Dendritic cell treated with granulocyte-macrophage colony-stimulating factor and Interleukin-4, amounts not matched to agents 40 ng/mL and 50 ng/mL, for 4 days (primary cell): Measurements from ENCODE around the gene ZNF578.
A peak's percentile ranks its signal among the peaks of the same experiment; 100 is the strongest.
"Not testable (repeated sequence)": the region's sequence is repeated elsewhere in the genome, so short reads cannot be mapped to it uniquely, and the experiment has no call there.

Experiments used
- H3K27ac Mint-ChIP-seq: one replicate; pipeline ENCODE4 v1.8.0; 2022; ENCODE audit warnings: mild to moderate bottlenecking, mixed read lengths
- H3K27me3 Mint-ChIP-seq: one replicate; pipeline ENCODE4 v1.8.0; 2022; ENCODE audit warnings: mild to moderate bottlenecking, mixed read lengths
- H3K36me3 Mint-ChIP-seq: one replicate; pipeline ENCODE4 v1.8.0; 2022; ENCODE audit warnings: low read depth, mixed read lengths
- H3K4me1 Mint-ChIP-seq: one replicate; pipeline ENCODE4 v1.8.0; 2022; ENCODE audit warnings: low read depth, mixed read lengths
- H3K4me3 Mint-ChIP-seq: one replicate; pipeline ENCODE4 v1.8.0; 2022; ENCODE audit warnings: mild to moderate bottlenecking, moderate library complexity, mixed read lengths
- H3K9me3 Mint-ChIP-seq: one replicate; pipeline ENCODE4 v1.8.0; 2022; ENCODE audit warnings: mixed read lengths
- intact Hi-C: fragments of 100-400 bp; cut with micrococcal nuclease; formaldehyde crosslinking; loops from one replicate; pipeline ENCODE4 v1.15.0; 2022

The ZNF578 gene

DNA sequence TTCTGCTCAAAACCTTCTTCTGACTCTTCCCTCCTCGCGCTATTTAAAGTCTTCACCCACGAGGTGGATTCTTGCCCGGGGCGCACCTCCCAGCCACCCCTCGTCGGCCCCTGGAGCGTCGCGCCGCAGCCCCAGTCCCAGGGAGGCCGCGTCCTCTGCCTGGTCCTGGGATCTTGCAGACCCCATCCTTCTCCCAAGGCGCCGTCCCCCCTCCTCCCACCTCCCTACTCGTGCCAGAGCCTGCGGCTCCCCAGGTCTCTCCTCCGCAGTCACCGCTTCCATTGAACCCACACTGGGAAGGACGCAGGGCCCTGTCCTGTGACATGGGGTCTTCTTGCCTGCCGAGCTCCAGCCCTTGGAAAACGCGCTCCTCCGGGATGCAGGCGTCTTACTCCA is 74.6 kb downstream of the ZNF578 start:
- Mint-ChIP-seq H3K4me1 (peaks cover 36% of the 10 kb centered on the region), H3K27me3 (no peaks in the 10 kb centered on the region), H3K9me3 (peaks cover 24% of the 10 kb centered on the region), H3K27ac (peak overlapping the region; percentile 99), H3K4me3 (peak overlapping the region; percentile 100), H3K36me3 (peaks cover 48% of the 10 kb centered on the region)
- intact Hi-C loops, result loop anchor here (1.0 to 5.0 kb wide), 5 partner anchors 7 to 259 kb away; partner anchors contain the start of genes ZNF701 and ZNF766

DNA sequence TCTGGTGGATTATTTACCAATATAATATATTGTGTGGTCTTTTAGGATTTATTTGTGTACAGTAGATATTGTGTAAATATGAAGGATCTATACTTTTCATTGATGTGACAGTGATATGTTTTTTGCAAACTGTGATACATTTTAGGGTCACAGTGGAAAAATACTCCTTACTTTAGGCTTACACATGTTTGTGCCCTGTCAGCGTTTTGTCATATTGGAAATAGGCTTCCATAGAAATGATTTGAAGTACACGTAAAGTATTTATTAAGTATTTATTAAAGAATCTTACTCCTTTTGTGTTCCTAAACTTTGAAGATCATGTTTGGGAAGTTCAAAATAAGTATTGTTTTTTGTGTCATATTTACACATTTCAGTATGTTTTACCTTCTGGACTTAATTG is 79.1 kb downstream of the ZNF578 start:
- peaks cover 20% of the 10 kb centered on the region for H3K9me3 Mint-ChIP-seq
- peaks cover 68% of the 10 kb centered on the region for H3K4me1 Mint-ChIP-seq
- peaks cover 84% of the 10 kb centered on the region for H3K36me3 Mint-ChIP-seq
- intact Hi-C loops, result no loop called here
- no peak overlapping the region for H3K4me3 Mint-ChIP-seq
- no peak overlapping the region for H3K27ac Mint-ChIP-seq
- H3K27me3 Mint-ChIP-seq, result no peaks in the 10 kb centered on the region

DNA sequence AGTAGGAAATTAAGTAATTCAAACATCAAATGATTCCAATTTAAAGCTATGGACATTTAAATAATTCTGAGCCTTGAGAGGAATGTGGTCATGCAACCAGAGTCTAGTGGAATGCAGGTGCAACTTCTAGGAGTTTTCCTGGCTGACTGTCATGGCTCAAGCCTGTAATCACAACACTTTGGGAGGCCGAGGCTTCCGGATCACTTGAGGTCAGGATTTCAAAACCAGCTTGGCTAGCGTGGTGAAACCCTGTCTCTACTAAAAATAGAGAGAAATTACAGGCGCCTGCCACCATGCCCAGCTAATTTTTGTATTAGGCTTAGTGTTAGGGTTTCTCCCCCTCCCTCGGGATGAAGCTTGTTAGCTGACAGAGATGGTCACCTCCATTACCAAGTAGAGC is 80.5 kb downstream of the ZNF578 start:
- intact Hi-C loops, result no loop called here
- H3K4me1 Mint-ChIP-seq, result peaks cover 66% of the 10 kb centered on the region
- H3K27me3 Mint-ChIP-seq, result no peaks in the 10 kb centered on the region
- no peak overlapping the region for H3K4me3 Mint-ChIP-seq
- peaks cover 80% of the 10 kb centered on the region for H3K36me3 Mint-ChIP-seq
- H3K27ac Mint-ChIP-seq, result peak overlapping the region; percentile 79
- peaks cover 23% of the 10 kb centered on the region for H3K9me3 Mint-ChIP-seq

- H3K27ac Mint-ChIP-seq, result peak overlapping the region; percentile 79
- not testable (repeated sequence) for H3K27me3 Mint-ChIP-seq
- intact Hi-C loops, result loop anchor here (1.0 kb wide), 1 partner anchor 8 kb away; the partner anchor contains the start of gene ZNF808
- peaks cover 85% of the 10 kb centered on the region for H3K36me3 Mint-ChIP-seq
- H3K9me3 Mint-ChIP-seq, result peaks cover 23% of the 10 kb centered on the region
- peaks cover 61% of the 10 kb centered on the region for H3K4me1 Mint-ChIP-seq
- H3K4me3 Mint-ChIP-seq, result peak overlapping the region; percentile 75
Observed at GRCh38 chr19:52535385-52535770, 82.0 kb downstream of the ZNF578 start.

DNA sequence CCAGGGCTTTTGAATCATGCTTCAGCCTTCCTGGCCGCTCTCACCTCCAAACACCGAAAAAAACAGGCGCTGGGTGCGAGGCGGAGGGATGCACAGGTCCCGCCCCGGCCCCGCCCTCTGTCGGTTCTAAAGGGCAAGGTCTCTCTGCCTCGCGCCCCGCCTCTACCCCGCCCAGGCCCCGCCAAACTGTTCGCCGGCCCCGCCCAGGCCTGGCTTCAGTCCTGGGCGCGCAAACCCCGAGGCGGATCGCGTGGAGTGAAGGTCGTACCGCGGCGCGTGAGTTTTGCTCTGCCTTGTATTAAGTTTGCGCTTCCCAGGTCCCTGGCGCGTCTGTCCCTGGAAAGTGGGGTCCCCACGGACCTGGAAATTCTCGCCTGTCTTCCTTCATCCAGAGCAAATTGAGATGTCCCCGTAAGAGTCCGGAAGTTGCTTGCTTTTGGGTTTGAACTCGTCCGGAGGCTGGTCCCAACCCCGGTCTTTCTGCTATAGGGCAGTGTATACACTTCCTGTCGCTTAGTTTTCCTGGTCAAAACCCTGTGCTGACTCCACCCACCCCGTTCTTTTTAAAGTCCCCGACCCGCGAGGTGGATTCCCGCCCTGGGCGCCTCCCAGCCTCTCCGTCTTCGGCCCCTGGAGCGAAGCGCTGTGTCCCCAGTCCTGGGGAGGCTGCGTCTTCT is 82.6 kb downstream of the ZNF578 start:
- Mint-ChIP-seq H3K4me1 (peaks cover 56% of the 10 kb centered on the region), H3K9me3 (peaks cover 29% of the 10 kb centered on the region), H3K36me3 (peaks cover 85% of the 10 kb centered on the region), H3K4me3 (peak overlapping the region; percentile 75), H3K27me3 (no peaks in the 10 kb centered on the region), H3K27ac (peak overlapping the region; percentile 79)
- intact Hi-C loops, result loop anchor here (1.0 kb wide), 1 partner anchor 9 kb away; the partner anchor contains the start of gene ZNF808

- H3K27me3 Mint-ChIP-seq, result no peaks in the 10 kb centered on the region
- H3K27ac Mint-ChIP-seq, result peak overlapping the region; percentile 79
- peaks cover 34% of the 10 kb centered on the region for H3K9me3 Mint-ChIP-seq
- peak overlapping the region; percentile 75 for H3K4me3 Mint-ChIP-seq
- peaks cover 86% of the 10 kb centered on the region for H3K36me3 Mint-ChIP-seq
- intact Hi-C loops, result no loop called here
- H3K4me1 Mint-ChIP-seq, result peaks cover 53% of the 10 kb centered on the region
Observed at GRCh38 chr19:52536448-52536800, 83.1 kb downstream of the ZNF578 start.

- H3K27ac Mint-ChIP-seq, result peak overlapping the region; percentile 48
- H3K4me3 Mint-ChIP-seq, intact Hi-C loops, H3K27me3 Mint-ChIP-seq: not testable (repeated sequence)
- peaks cover 87% of the 10 kb centered on the region for H3K36me3 Mint-ChIP-seq
- peaks cover 58% of the 10 kb centered on the region for H3K9me3 Mint-ChIP-seq
- H3K4me1 Mint-ChIP-seq, result peaks cover 67% of the 10 kb centered on the region
Observed at GRCh38 chr19:52538815-52539214, 85.5 kb downstream of the ZNF578 start.

- intact Hi-C loops, H3K27ac Mint-ChIP-seq, H3K27me3 Mint-ChIP-seq, H3K4me3 Mint-ChIP-seq: not testable (repeated sequence)
- peaks cover 74% of the 10 kb centered on the region for H3K9me3 Mint-ChIP-seq
- H3K4me1 Mint-ChIP-seq, result peaks cover 46% of the 10 kb centered on the region
- peaks cover 94% of the 10 kb centered on the region for H3K36me3 Mint-ChIP-seq
Observed at GRCh38 chr19:52541176-52541575, 87.8 kb downstream of the ZNF578 start.

DNA sequence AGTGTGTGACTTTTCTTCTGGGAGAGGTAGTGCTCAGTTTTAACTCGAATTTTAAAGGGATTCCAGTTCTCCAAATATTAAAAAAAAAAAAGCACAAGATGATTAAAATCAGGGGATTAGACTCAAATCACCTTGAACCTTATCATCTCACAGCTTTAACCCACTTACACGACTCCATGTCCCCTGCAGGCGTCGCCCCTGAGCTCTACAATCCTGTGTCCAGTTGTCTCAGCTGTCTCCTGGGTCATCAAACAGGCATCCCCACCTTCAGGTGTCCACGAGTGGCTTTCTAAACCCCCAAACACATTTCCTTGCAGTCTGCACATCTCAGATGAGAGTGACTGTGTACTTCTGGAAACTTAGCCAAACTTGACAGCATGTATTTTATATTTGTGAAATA is 88.3 kb downstream of the ZNF578 start:
- intact Hi-C loops, result no loop called here
- Mint-ChIP-seq H3K4me1 (peaks cover 41% of the 10 kb centered on the region), H3K4me3 (no peak overlapping the region), H3K27me3 (no peaks in the 10 kb centered on the region), H3K27ac (no peak overlapping the region), H3K36me3 (peaks cover 94% of the 10 kb centered on the region), H3K9me3 (peaks cover 77% of the 10 kb centered on the region)

- H3K27ac Mint-ChIP-seq, H3K4me3 Mint-ChIP-seq, H3K27me3 Mint-ChIP-seq, intact Hi-C loops: not testable (repeated sequence)
- Mint-ChIP-seq H3K4me1 (peaks cover 32% of the 10 kb centered on the region), H3K9me3 (peaks cover 72% of the 10 kb centered on the region), H3K36me3 (peaks cover 94% of the 10 kb centered on the region)
Observed at GRCh38 chr19:52542541-52542940, 89.2 kb downstream of the ZNF578 start.

GRCh38 chr19:52542984-52543664 is 89.8 kb downstream of the ZNF578 start:
- Mint-ChIP-seq H3K36me3 (peaks cover 98% of the 10 kb centered on the region), H3K4me1 (peaks cover 32% of the 10 kb centered on the region), H3K9me3 (peaks cover 77% of the 10 kb centered on the region), H3K4me3 (no peak overlapping the region), H3K27ac (no peak overlapping the region), H3K27me3 (no peaks in the 10 kb centered on the region)
- intact Hi-C loops, result no loop called here

- peaks cover 91% of the 10 kb centered on the region for H3K9me3 Mint-ChIP-seq
Observed at GRCh38 chr19:52554216-52554971, 101.0 kb downstream of the ZNF578 start.

GRCh38 chr19:52557231-52557995 is 104.1 kb downstream of the ZNF578 start:
- Mint-ChIP-seq H3K9me3 (peaks cover 92% of the 10 kb centered on the region), H3K36me3 (peaks cover 97% of the 10 kb centered on the region), H3K27ac (no peak overlapping the region), H3K4me1 (no peaks in the 10 kb centered on the region), H3K27me3 (no peaks in the 10 kb centered on the region), H3K4me3 (no peak overlapping the region)
- intact Hi-C loops, result no loop called here

More at GRCh38 chr19:52554216-52554971, 101.0 kb downstream of the ZNF578 start:
- no peak overlapping the region for H3K4me3 Mint-ChIP-seq
- peaks cover 97% of the 10 kb centered on the region for H3K36me3 Mint-ChIP-seq
- no peaks in the 10 kb centered on the region for H3K27me3 Mint-ChIP-seq
- H3K27ac Mint-ChIP-seq, result no peak overlapping the region
- intact Hi-C loops, result no loop called here
- H3K4me1 Mint-ChIP-seq, result no peaks in the 10 kb centered on the region
